ENCODE results near the gene PPAT. TPM values are rescaled to one million over a fixed set of nuclear protein-coding genes. Genes with fewer than 3 reads are reported as not detected.
A peak's percentile ranks its signal among the peaks of the same experiment; 100 is the strongest.

The PPAT gene
- total RNA-seq, 1 donor from 2014 or later: 19.4 TPM

DNA sequence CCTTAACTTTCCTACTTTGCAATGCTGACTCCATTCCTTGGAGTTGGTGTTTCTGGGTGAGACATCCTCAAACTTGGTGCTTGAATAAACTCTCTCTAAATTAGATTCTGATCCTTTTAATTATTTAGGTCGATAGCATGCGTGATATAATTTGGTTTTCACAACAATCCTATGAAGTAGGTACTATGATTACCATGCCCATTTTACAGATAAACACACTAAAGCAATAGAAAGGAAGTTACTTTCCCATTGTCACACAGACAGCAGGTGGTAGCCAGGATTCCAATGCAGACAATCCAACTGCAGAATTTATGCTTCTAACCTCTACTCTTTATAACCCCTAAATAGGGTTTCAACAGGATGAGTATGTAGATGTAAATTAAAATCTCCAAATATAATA lies 26.4 kb downstream of the PPAT start:
- H3K4me3 ChIP-seq (ENCODE audit: low read depth, low read length): peak overlapping the region; percentile 11
- no peak for DNase-seq (ENCODE audit: low read depth)
- no peak for TF ChIP-seq CTCF (conservative IDR thresholded peaks at IDR 0.05; ENCODE audit: low read depth, low read length)

GRCh38 chr4:56406151-56406550 lies 29.3 kb downstream of the PPAT start:
- TF ChIP-seq CTCF (conservative IDR thresholded peaks at IDR 0.05; ENCODE audit: low read depth, low read length): no peak
- DNase-seq (ENCODE audit: low read depth): no peak
- no peak overlapping the region for H3K4me3 ChIP-seq (ENCODE audit: low read depth, low read length)

DNA sequence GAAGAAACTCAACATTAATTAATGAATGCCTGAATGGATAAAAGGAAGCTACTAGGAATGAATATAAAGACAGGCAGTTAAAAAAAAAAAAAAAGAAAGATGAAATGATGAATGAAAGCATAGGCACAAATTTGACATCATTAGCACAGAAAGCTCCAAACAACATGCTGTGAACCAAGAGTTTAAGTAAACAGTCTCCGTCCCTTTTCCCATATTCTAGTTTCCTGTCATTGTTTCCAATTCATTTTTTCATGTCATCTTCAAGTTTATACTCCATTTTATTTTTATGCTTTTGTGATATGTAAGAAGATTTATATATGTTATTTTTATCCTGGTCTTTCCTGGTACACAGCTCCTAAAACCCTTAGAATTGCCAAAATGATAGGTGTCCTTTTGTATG lies 30.4 kb downstream of the PPAT start:
- no peak for DNase-seq (ENCODE audit: low read depth)
- TF ChIP-seq CTCF (conservative IDR thresholded peaks at IDR 0.05; ENCODE audit: low read depth, low read length): no peak
- no peak overlapping the region for H3K4me3 ChIP-seq (ENCODE audit: low read depth, low read length)

DNA sequence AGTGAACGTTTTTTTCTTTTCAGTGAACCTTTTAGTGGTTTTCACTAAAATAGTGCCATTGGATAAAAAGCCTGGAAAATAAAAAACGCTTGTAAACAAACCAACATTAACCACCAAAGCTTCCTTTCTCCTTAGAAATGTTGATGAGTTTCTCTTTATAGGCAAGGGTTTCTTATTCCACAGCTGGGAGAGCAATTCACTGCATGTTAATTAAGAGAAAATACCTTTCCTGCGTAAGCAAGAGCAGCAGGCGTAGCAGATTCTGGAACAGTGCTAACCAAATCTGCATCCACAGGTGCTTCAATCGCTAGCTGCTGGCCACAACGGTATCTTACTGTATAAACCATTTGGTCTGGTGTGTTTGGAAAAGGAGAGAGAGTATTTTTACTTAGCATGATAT lies 34.9 kb downstream of the PPAT start:
- no peak overlapping the region for H3K4me3 ChIP-seq (ENCODE audit: low read depth, low read length)
- no peak for DNase-seq (ENCODE audit: low read depth)
- TF ChIP-seq CTCF (conservative IDR thresholded peaks at IDR 0.05; ENCODE audit: low read depth, low read length): no peak

DNA sequence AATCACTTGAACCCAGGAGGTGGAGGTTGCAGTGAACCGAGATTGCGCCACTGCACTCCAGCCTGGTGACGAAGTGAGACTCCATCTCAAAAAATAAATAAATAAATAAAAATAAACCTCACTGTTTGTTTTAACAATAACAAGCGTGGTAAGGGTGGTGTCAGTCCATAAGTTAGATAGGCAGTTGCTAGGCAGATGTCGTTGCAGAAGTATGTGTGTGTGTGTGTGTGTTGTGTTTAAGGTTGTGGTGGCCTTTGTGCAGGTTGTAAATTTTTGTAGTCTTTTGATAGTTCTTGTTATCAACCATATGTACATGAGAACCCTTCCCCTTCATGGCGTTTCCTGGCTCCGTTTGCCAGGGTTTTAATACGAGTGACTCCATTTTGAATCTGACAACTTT lies 44.1 kb downstream of the PPAT start:
- TF ChIP-seq CTCF (conservative IDR thresholded peaks at IDR 0.05; ENCODE audit: low read depth, low read length): no peak
- DNase-seq (ENCODE audit: low read depth): no peak
- H3K4me3 ChIP-seq (ENCODE audit: low read depth, low read length): no peak overlapping the region

- no peak overlapping the region for H3K4me3 ChIP-seq (ENCODE audit: low read depth, low read length)
- no peak for TF ChIP-seq CTCF (conservative IDR thresholded peaks at IDR 0.05; ENCODE audit: low read depth, low read length)
- DNase-seq (ENCODE audit: low read depth): no peak
Observed at GRCh38 chr4:56389558-56389957, 45.9 kb downstream of the PPAT start.

DNA sequence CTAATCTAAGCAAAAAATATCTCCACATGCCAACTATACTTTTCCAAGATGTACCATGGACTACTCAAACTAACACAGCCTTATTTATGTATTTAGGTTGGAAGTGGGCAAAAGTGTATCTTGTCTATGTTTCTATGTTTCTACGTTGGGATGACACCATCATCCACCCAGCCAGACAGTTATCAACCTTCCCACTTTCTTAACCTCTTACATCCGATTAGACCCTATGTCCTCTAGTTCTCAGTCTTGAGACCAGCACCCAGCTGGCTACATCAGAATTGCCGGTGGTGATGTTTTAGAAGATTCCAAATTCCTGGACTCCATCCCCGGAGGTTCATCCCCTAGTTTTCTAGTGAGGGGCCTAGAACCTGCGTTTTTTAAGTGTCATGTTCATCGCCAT lies 47.1 kb downstream of the PPAT start:
- H3K4me3 ChIP-seq (ENCODE audit: low read depth, low read length): peak overlapping the region; percentile 88
- no peak for TF ChIP-seq CTCF (conservative IDR thresholded peaks at IDR 0.05; ENCODE audit: low read depth, low read length)
- DNase-seq (ENCODE audit: low read depth): no peak
